SK-MEL-5 (cell line): ENCODE measurements around the gene GNG2. TPM values are rescaled to one million over a fixed set of nuclear protein-coding genes. Genes with fewer than 3 reads are reported as not detected.

Experiments used
- total RNA-seq: library from RNA; depleted of rRNA; stranded (reverse); fragments of >200 nt; shearing (Covaris generic); gene quantifications from 2 replicates; pipeline ENCODE4 v1.2.3, GENCODE V29; 2014; rRNA removed

GNG2 gene
- total RNA-seq, 1 experiment from 2014 or later = 19.1 TPM

Other genes starting within 250 kb of the GNG2 start
- gene FRMD6, start 208.7 kb upstream of the GNG2 start, total RNA-seq = 45.5 and 46.0 TPM in 2 replicates
- 287 and 310 TPM in 2 replicates for gene RTRAF, start 128.9 kb downstream of the GNG2 start, total RNA-seq
- not detected in 2 replicates for gene NID2, start 208.4 kb downstream of the GNG2 start, total RNA-seq